Esophagus muscularis mucosa (tissue), 4 donors: ENCODE results near the gene UPP2. TPM values are rescaled to one million over a fixed set of nuclear protein-coding genes. Genes with fewer than 3 reads are reported as not detected.

ENCODE experiments used
- DNase-seq: peaks from one replicate; pipeline ENCODE4 v3.0.0-alpha.2; 2017; ENCODE audit errors: extremely low spot score
- H3K27ac ChIP-seq, 4 donors: fragments of 200-600 bp; sonication (generic); replicated peaks in 1 of 4; 1 replicate in 3 of 4; 2 replicates in 1 of 4; pipeline ENCODE4 v1.5.1; 2016 to 2019; ENCODE audit warnings: mild to moderate bottlenecking in 1 of 4
- H3K27me3 ChIP-seq, 4 donors: fragments of 200-600 bp; sonication (generic); one replicate each; pipeline versions ENCODE4 v1.5.1 to v1.6.0; 2016 to 2019
- H3K36me3 ChIP-seq, 4 donors: fragments of 200-600 bp; sonication (generic); one replicate each; pipeline ENCODE4 v1.5.1; 2016 to 2019
- H3K4me1 ChIP-seq, 4 donors: fragments of 200-600 bp; sonication (generic); one replicate each; pipeline ENCODE4 v1.5.1; 2016 to 2019
- H3K4me3 ChIP-seq, 4 donors: fragments of 200-600 bp; sonication (generic); 1 replicate in 2 of 4; 2 replicates in 2 of 4; pipeline ENCODE4 v1.5.1; 2016 to 2019; ENCODE audit warnings: mild to moderate bottlenecking in 4 of 4, moderate library complexity in 1 of 4
- H3K9me3 ChIP-seq, 4 donors: fragments of 200-600 bp; sonication (generic); 1 replicate in 3 of 4; 2 replicates in 1 of 4; pipeline ENCODE4 v1.5.1; 2016 to 2019
- EP300 ChIP-seq: sonication (generic); formaldehyde crosslinking; IDR thresholded peaks from one replicate; pipeline ENCODE4 v1.6.1; 2017; ENCODE audit warnings: antibody characterized with exemption
- POLR2A ChIP-seq: fragments of 450-650 bp; IDR thresholded peaks from one replicate; pipeline ENCODE4 v1.6.1; 2017; ENCODE audit warnings: antibody characterized with exemption, moderate library complexity, mild to moderate bottlenecking, low read depth
- POLR2AphosphoS5 ChIP-seq, 2 donors: sonication (generic); formaldehyde crosslinking; IDR thresholded peaks; one replicate each; pipeline ENCODE4 v1.6.1; 2017; ENCODE audit warnings: antibody characterized with exemption in 2 of 2
- WGBS: methylation state at CpG from one replicate; pipeline ENCODE4 v1.1.5; 2018; 5-methylcytosine and 5-hydroxymethylcytosine counted together
- intact Hi-C: fragments of 100-400 bp; cut with DNase I; formaldehyde crosslinking; loops from one replicate; pipeline ENCODE4 v1.15.1; 2023
- total RNA-seq, 4 donors: library from RNA; depleted of rRNA; stranded (reverse); fragments of >200 nt; gene quantifications; one replicate each; pipeline versions ENCODE4 v1.1.0 to v1.2.1, GENCODE V29; 2016
- TF ChIP-seq, protein P1 (sequence below), 3 experiments: fragments of 200-600 bp in 2 of 3; fragments of 450-650 bp in 1 of 3; sonication (generic) in 2 of 3; IDR thresholded peaks; one replicate each; pipeline ENCODE4 v1.5.1; 2017 to 2019; ENCODE audit warnings: antibody characterized with exemption in 3 of 3, mild to moderate bottlenecking in 2 of 3, moderate library complexity in 1 of 3

The UPP2 gene
- total RNA-seq, 4 donors from 2014 or later = not detected

DNA sequence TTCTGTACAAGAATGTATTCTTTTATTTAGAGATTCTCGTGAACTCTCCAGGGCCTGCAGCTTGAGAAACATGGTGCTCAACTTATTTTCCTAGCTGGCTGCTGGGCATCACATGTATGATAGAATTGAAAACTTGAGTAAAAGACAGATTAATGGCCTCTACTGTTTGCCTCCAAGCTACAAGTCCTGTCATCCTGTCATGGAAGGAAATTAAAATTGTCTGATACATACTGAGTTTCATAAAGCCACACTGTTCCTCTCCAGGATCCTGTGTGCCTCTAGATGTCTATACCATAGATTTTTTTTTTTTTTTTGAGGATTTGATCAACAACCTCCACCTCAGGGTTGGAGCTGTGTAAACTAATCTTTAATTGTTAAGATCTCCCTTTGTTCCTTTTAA, 38.5 kb downstream of the UPP2 start:
- Histone ChIP-seq H3K9me3 (no peaks in the 10 kb centered on the region), H3K27me3 (no peaks in the 10 kb centered on the region), H3K4me3 (no peak overlapping the region), H3K4me1 (no peaks in the 10 kb centered on the region), H3K36me3 (no peaks in the 10 kb centered on the region), H3K27ac (no peak overlapping the region)
- 97% methylated on average over 1 of the region's 1 CpG for WGBS
- DNase-seq = no peak
- intact Hi-C loops = no loop called here
- no peak for TF ChIP-seq POLR2A
- no peak for TF ChIP-seq EP300
- no peak for TF ChIP-seq POLR2AphosphoS5 (IDR thresholded peaks at IDR 0.05)
- TF ChIP-seq, protein P1, sequence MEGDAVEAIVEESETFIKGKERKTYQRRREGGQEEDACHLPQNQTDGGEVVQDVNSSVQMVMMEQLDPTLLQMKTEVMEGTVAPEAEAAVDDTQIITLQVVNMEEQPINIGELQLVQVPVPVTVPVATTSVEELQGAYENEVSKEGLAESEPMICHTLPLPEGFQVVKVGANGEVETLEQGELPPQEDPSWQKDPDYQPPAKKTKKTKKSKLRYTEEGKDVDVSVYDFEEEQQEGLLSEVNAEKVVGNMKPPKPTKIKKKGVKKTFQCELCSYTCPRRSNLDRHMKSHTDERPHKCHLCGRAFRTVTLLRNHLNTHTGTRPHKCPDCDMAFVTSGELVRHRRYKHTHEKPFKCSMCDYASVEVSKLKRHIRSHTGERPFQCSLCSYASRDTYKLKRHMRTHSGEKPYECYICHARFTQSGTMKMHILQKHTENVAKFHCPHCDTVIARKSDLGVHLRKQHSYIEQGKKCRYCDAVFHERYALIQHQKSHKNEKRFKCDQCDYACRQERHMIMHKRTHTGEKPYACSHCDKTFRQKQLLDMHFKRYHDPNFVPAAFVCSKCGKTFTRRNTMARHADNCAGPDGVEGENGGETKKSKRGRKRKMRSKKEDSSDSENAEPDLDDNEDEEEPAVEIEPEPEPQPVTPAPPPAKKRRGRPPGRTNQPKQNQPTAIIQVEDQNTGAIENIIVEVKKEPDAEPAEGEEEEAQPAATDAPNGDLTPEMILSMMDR (IDR thresholded peaks at IDR 0.05) = no peak

DNA sequence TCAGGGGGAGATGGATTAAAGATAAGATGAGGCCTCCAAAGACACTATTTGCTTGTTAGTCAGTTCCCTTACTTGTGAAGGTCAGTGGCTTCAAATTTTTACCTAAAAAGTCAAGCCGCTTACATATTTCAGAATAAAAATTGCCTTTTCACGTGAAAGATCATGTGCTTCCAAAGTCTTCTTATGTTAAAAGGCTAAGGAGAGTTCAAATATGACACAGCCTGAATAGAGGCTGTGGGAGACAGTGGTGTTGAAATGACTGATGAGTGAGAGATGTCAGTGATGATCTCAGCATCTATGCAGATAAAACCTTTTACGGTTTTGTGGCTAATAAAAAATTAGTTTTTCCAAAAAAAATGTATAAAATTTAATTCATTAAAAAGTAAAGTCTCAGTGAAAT, 40.5 kb downstream of the UPP2 start:
- intact Hi-C loops = no loop called here
- H3K4me3 ChIP-seq = no peak overlapping the region
- no peak for DNase-seq

DNA sequence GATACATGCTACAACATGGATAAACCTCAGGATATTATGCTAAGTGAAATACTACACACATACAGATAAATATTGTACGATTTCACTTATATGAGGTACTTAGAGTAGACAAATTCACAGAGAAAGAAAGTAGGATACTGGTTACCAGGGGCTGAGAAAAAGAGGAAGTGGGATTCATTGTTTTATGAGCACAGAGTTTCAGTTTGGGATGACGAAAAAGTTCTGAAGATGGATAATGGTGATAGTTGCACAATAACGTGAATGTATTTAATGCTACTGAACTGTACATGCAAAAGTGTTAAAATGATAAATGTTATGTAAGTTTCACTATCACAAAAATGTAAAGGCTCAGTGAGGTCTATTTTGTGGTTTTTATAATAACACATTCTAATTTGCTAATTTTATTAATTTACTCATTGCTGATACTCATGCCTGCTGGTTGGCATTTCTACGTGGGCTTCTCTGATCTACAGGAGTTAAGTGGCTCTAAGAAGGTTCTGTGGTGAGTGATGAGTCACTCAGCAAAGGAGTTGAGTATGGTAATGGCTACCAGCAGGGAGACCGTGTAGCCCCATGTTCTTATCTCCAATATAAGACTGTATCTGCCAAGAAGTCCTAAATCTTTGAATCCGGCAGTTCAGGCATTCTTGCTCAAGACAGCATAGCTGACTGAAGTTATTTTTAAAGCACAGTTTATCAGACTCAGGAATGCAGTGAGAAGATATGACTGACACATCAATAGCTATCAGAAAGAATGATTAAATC, 41.1 kb downstream of the UPP2 start:
- no peak for TF ChIP-seq POLR2A
- TF ChIP-seq, protein P1 (IDR thresholded peaks at IDR 0.05) = no peak
- TF ChIP-seq EP300 = no peak
- no peak for TF ChIP-seq POLR2AphosphoS5 (IDR thresholded peaks at IDR 0.05)
- Histone ChIP-seq H3K9me3 (no peaks in the 10 kb centered on the region), H3K4me1 (no peaks in the 10 kb centered on the region), H3K36me3 (no peaks in the 10 kb centered on the region), H3K27ac (no peak overlapping the region), H3K27me3 (no peaks in the 10 kb centered on the region), H3K4me3 (no peak overlapping the region)
- no peak for DNase-seq
- WGBS = 60% methylated on average over 6 of the region's 6 CpGs
- intact Hi-C loops = no loop called here

More for the DNA sequence above, 40.5 kb downstream of the UPP2 start:
- no peak for TF ChIP-seq POLR2A
- TF ChIP-seq POLR2AphosphoS5 (IDR thresholded peaks at IDR 0.05) = no peak
- TF ChIP-seq, protein P1 (IDR thresholded peaks at IDR 0.05) = no peak
- TF ChIP-seq EP300 = no peak
- H3K9me3 ChIP-seq = no peaks in the 10 kb centered on the region
- H3K27me3 ChIP-seq = no peaks in the 10 kb centered on the region
- H3K36me3 ChIP-seq = no peaks in the 10 kb centered on the region
- H3K4me1 ChIP-seq = no peaks in the 10 kb centered on the region
- 90% methylated on average over 3 of the region's 3 CpGs for WGBS
- H3K27ac ChIP-seq = no peak overlapping the region

DNA sequence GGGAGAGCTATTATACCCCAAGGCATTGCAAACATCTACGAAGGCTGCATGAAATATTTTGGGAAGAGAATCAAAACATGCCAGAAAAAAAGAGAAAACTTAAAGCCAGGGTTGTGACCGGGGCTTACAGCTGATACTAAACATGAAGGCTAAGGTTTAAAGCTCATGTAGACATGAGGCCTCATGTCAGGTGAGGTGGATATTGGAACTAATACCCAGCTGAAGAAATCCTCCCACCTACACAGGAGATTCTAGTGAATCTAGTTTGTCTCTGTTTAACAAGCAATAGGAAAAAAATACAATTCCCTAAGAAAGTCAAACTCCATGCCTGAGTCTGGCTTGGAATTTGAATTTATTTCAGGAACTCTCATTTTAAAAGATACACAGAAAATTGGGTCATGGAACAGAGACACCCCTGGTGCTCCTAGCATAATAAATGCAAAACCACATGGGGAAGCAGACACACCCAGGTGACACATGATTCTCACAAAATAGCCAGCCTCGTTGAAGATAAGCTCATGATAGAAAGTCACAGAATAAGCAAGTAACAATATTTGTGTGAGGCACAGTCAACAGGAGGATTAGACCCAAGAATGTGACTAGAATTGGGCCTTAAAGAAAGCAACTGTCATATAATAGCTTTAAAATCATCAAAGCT, 42.2 kb downstream of the UPP2 start:
- H3K9me3 ChIP-seq = no peaks in the 10 kb centered on the region
- no peaks in the 10 kb centered on the region for H3K4me1 ChIP-seq
- H3K4me3 ChIP-seq = no peak overlapping the region
- no peaks in the 10 kb centered on the region for H3K36me3 ChIP-seq
- TF ChIP-seq, protein P1 (IDR thresholded peaks at IDR 0.05) = no peak
- TF ChIP-seq EP300 (no peak), POLR2A (no peak), POLR2AphosphoS5 (IDR thresholded peaks at IDR 0.05) (no peak)
- 65% methylated on average over 3 of the region's 3 CpGs for WGBS
- intact Hi-C loops = no loop called here
- no peak for DNase-seq
- H3K27ac ChIP-seq = no peak overlapping the region
- H3K27me3 ChIP-seq = no peaks in the 10 kb centered on the region
